T-helper 2 cell (primary cell): ENCODE data around the gene GSG1.
A peak's percentile ranks its signal among the peaks of the same experiment; 100 is the strongest.
"Not testable (repeated sequence)": the region's sequence is repeated elsewhere in the genome, so short reads cannot be mapped to it uniquely, and the experiment has no call there.

Experiments used
- DNase-seq, 5 experiments: peaks; one replicate each; pipeline versions ENCODE4 v3.0.0 to v3.0.0-alpha.2; 2012 to 2022

The GSG1 gene

GRCh38 chr12:13090054-13090453 lies 13.4 kb downstream of the GSG1 start:
- no peak for DNase-seq

GRCh38 chr12:13088496-13088895 lies 15.0 kb downstream of the GSG1 start:
- no peak for DNase-seq

GRCh38 chr12:13087766-13088165 lies 15.7 kb downstream of the GSG1 start:
- DNase-seq: no peak

GRCh38 chr12:13085968-13086686 lies 17.3 kb downstream of the GSG1 start:
- no peak for DNase-seq

- no peak for DNase-seq
Observed at GRCh38 chr12:13084898-13085640, 18.4 kb downstream of the GSG1 start.

GRCh38 chr12:13083638-13084037 lies 19.8 kb downstream of the GSG1 start:
- not testable (repeated sequence) for DNase-seq

- DNase-seq: no peak
Observed at GRCh38 chr12:13082861-13083260, 20.6 kb downstream of the GSG1 start.

GRCh38 chr12:13080266-13080665 lies 23.2 kb downstream of the GSG1 start:
- no peak for DNase-seq

- DNase-seq: no peak
Observed at GRCh38 chr12:13079440-13079906, 24.0 kb downstream of the GSG1 start.

- no peak for DNase-seq
Observed at GRCh38 chr12:13075786-13076570, 27.5 kb downstream of the GSG1 start.

GRCh38 chr12:13075118-13075480 lies 28.4 kb downstream of the GSG1 start:
- no peak for DNase-seq

GRCh38 chr12:13074396-13075117 lies 28.9 kb downstream of the GSG1 start:
- no peak for DNase-seq

GRCh38 chr12:13073173-13073572 lies 30.3 kb downstream of the GSG1 start:
- DNase-seq: no peak

- DNase-seq: no peak
Observed at GRCh38 chr12:13071305-13072280, 31.9 kb downstream of the GSG1 start.

- DNase-seq: no peak
Observed at GRCh38 chr12:13069380-13069779, 34.1 kb downstream of the GSG1 start.

- DNase-seq: peak in 1 of 5 experiments; percentile 63
Observed at GRCh38 chr12:13067322-13067721, 36.1 kb downstream of the GSG1 start.

- DNase-seq: no peak
Observed at GRCh38 chr12:13066459-13066858, 37.0 kb downstream of the GSG1 start.

GRCh38 chr12:13066014-13066413 lies 37.5 kb downstream of the GSG1 start:
- no peak for DNase-seq

GRCh38 chr12:13062669-13063068 lies 40.8 kb downstream of the GSG1 start:
- DNase-seq: no peak

GRCh38 chr12:13061377-13061776 lies 42.1 kb downstream of the GSG1 start:
- no peak for DNase-seq

GRCh38 chr12:13060581-13060980 lies 42.9 kb downstream of the GSG1 start:
- DNase-seq: no peak
